G401 (cell line): ENCODE data around the gene RPL35. TPM values are rescaled to one million over a fixed set of nuclear protein-coding genes. Genes with fewer than 3 reads are reported as not detected.
"Not testable (repeated sequence)": the region's sequence is repeated elsewhere in the genome, so short reads cannot be mapped to it uniquely, and the experiment has no call there.

Source experiments
- DNase-seq: peaks from one replicate; pipeline ENCODE4 v3.0.0-alpha.2; 2015; ENCODE audit warnings: low spot score
- in situ Hi-C: cut with HindIII; loops from 2 replicates; pipeline ENCODE4 v1.10.0; 2016; ENCODE audit warnings: low sequenced_read_pairs, mixed read lengths
- total RNA-seq: library from RNA; depleted of rRNA; stranded (reverse); fragments of >200 nt; shearing (Covaris generic); gene quantifications from 2 replicates; pipeline ENCODE4 v1.2.3, GENCODE V29; 2014

Gene RPL35
- total RNA-seq, 1 experiment from 2014 or later = 2,015 TPM

- DNase-seq = peak; percentile 53
- in situ Hi-C loops = no loop called here
Measured at GRCh38 chr9:124855944-124856765, 5.6 kb downstream of the RPL35 start.

- in situ Hi-C loops = no loop called here
- DNase-seq = no peak
Measured at GRCh38 chr9:124855566-124855943, 6.2 kb downstream of the RPL35 start.

- in situ Hi-C loops = no loop called here
- no peak for DNase-seq
Measured at GRCh38 chr9:124854822-124855221, 6.9 kb downstream of the RPL35 start.

- in situ Hi-C loops = no loop called here
- no peak for DNase-seq
Measured at GRCh38 chr9:124854161-124854560, 7.6 kb downstream of the RPL35 start.

DNA sequence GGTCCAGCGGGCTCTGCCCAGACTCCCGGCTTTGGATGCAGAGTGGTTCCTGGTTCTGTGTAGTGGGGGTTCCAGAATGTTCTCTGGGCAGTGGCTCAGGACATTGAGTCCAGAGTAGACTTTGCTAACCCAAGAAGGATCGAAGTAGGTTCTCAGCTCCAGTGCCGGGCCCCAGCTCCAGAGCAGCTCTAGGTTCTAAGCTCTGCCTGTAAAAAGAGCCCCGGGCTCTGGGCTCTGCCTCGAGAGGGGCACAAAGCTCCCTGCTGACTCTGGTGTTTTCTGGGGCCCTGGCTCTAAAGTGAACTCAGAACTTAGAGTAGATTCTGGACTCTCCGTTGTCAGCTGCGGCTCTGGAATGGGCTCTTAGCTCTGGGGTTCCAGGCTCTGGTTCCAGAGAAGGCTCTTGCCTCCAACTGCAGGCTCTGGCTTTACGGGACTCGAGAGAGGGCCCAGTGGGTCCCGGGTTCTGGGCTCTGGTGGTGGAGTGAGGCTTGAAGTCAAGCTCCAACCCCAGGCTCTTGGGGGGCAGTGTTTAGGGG is 8.1 kb downstream of the RPL35 start:
- in situ Hi-C loops = no loop called here

GRCh38 chr9:124852829-124853531 is 8.8 kb downstream of the RPL35 start, which contains the start of gene WDR38:
Gene WDR38, plus strand, starts transcription at chr9:124853460. Its CDS starts 72 bp downstream, at chr9:124853532.
- in situ Hi-C loops = no loop called here

More for the DNA sequence above, 8.1 kb downstream of the RPL35 start:
- DNase-seq = no peak

GRCh38 chr9:124852121-124852828 is 9.5 kb downstream of the RPL35 start:
- DNase-seq = no peak
- in situ Hi-C loops = no loop called here

More at GRCh38 chr9:124852829-124853531, 8.8 kb downstream of the RPL35 start, which contains the start of gene WDR38:
- DNase-seq = peak; percentile 61

DNA sequence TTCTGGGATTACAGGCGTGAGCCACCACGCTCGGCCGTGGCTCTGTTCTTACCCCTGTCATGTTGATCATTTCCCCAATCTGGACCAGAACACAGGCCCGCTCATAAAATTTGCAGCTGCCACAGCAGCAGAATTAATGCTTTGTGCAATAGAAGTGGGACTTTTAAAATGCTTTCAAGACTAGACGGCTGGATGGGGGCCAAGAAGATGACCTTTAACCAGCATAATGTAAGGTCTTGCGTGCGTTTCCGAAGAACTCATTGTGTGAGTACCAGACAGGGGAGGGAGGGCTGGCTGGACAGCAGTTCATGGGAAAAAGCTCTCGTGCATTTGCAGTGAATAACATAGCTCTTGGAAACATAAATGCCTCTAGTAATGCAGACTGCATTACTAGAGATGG is 12.0 kb downstream of the RPL35 start:
- in situ Hi-C loops = no loop called here
- DNase-seq = no peak

GRCh38 chr9:124846969-124847368 is 14.8 kb downstream of the RPL35 start:
- in situ Hi-C loops = no loop called here
- DNase-seq = no peak

- DNase-seq, in situ Hi-C loops: not testable (repeated sequence)
Measured at GRCh38 chr9:124846467-124846866, 15.3 kb downstream of the RPL35 start.

- no peak for DNase-seq
- in situ Hi-C loops = no loop called here
Measured at GRCh38 chr9:124844291-124844690, 17.5 kb downstream of the RPL35 start.

- in situ Hi-C loops = no loop called here
- DNase-seq = no peak
Measured at GRCh38 chr9:124843456-124844034, 18.2 kb downstream of the RPL35 start.

DNA sequence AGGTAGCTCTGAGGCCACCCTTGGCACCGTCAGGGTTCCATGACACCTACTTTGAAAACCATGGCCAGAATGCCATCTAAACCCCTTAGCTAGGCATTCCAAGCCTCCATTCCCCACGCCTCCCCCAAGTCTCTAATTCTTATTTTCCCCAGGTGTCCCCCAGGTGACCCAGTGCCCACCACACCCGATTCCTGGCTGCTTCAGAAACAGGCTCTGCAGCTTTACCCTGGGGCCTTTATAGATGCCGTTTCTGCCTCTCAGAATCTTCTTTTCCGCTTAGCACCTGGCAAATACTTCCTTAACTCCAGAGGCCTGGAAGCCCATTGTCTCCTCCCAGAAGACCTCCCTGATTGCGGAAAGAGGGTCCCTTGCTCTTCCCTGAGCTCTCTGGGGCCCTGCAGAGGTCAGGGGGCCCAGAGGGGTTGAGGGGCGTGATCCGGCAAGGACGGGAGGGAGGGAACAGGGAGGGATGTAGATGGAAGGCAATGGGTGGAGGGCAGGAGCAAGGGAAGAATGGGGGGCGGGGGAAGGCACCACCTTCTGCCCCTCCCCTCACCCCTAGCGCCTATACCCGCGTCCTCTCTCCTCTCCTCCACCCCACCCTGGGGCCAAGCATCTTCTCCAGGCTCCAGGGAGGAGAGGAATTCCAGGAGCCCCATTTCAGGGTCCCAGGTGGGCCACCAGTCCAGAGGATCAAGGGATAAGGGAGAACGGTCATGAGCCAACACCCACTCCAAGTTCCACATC is 20.5 kb downstream of the RPL35 start:
- DNase-seq = no peak
- in situ Hi-C loops = no loop called here

GRCh38 chr9:124840300-124840833 is 21.4 kb downstream of the RPL35 start:
- in situ Hi-C loops = no loop called here
- no peak for DNase-seq

DNA sequence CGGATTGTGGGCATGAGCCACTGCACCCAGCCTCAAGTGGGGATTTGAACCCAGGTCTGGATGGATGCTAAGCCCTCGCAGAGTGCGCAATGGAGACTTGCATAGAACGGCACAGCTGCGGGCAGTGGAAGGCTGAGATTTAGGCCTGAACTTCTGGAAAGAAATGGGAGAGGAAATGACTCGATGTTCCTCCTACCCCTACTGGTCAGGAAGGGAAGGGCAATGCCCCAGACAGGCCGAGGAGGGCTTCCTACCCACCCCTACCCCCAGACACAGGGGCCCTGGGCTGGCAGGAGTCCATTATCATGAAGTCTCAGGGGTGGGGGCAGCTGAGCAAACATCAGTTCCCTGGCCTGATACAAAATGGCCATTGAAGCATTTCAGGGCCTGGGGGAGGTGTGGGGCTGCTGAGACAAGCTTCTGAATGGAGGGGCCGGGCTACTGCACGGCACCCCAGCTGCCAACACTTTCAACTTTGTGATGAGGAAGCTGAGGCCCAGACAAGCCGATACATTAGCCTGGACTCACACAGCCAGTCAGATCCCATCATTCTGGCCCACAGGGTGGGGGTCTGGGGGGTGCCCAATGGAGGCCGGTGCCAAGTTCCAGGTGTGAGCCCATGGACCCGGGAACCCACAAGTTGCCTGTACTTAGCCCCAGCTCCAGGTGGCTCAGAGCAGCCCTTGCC is 22.0 kb downstream of the RPL35 start:
- in situ Hi-C loops = no loop called here
- no peak for DNase-seq

DNA sequence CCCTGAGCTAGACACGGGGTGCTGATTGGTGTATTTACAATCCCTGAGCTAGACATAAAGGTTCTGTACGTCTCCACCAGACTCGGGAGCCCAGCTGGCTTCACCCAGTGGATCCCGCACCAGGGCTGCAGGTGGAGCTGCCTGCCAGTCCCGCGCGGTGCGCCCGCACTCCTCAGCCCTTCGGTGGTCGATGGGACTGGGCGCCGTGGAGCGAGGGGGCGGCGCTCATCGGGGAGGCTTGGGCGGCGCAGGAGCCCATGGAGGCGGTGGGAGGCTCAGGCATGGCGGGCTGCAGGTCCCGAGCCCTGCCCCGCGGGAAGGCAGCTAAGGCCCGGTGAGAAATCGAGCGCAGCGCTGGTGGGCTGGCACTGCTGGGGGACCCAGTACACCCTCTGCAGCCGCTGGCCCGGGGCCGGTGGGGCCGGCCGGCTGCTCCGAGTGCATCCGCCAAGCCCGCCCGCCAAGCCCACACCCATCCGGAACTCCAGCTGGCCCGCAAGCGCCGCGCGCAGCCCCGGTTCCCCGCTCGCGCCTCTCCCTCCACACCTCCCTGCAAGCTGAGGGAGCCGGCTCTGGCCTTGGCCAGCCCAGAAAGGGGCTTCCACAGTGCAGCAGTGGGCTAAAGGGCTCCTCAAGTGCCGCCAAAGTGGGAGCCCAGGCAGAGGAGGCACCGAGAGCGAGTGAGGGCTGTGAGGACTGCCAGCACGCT is 23.0 kb downstream of the RPL35 start:
- DNase-seq, in situ Hi-C loops: not testable (repeated sequence)

GRCh38 chr9:124838132-124838531 is 23.6 kb downstream of the RPL35 start:
- in situ Hi-C loops, DNase-seq: not testable (repeated sequence)
